GM12878 (cell line): ENCODE measurements around the gene CCL22. TPM values are rescaled to one million over a fixed set of nuclear protein-coding genes. Genes with fewer than 3 reads are reported as not detected.

ENCODE experiments used
- ATF7 ChIP-seq: fragments of 450-650 bp; IDR thresholded peaks from 2 replicates; pipeline ENCODE4 v1.6.1; 2016; ENCODE audit warnings: low read depth, mild to moderate bottlenecking
- BACH1 ChIP-seq: fragments of 450-650 bp; IDR thresholded peaks from 2 replicates; pipeline ENCODE4 v1.6.1; 2017; ENCODE audit warnings: mild to moderate bottlenecking, borderline replicate concordance
- BCL11A ChIP-seq: IDR thresholded peaks from 2 replicates; pipeline ENCODE4 v1.6.1; 2011; ENCODE audit warnings: low read depth, low read length
- CBFB ChIP-seq: IDR thresholded peaks from 2 replicates; pipeline ENCODE4 v1.6.1; 2016; ENCODE audit warnings: antibody characterized with exemption, low read depth
- DPF2 ChIP-seq: fragments of 450-650 bp; IDR thresholded peaks from 2 replicates; pipeline ENCODE4 v1.6.1; 2017; ENCODE audit warnings: mild to moderate bottlenecking
- ELK1 ChIP-seq: IDR thresholded peaks from 2 replicates; pipeline ENCODE4 v1.6.1; 2012; ENCODE audit warnings: low read depth, low read length, improper control_type of control experiment
- FOS ChIP-seq: IDR thresholded peaks from 3 replicates; pipeline ENCODE4 v1.6.1; 2011; ENCODE audit warnings: borderline replicate concordance; ENCODE audit not compliant: insufficient read length; ENCODE audit errors: extremely low read depth
- IRF5 ChIP-seq: fragments of 450-650 bp; IDR thresholded peaks from 2 replicates; pipeline ENCODE4 v1.6.1; 2017; ENCODE audit warnings: borderline replicate concordance
- JUND ChIP-seq: IDR thresholded peaks from 2 replicates; pipeline ENCODE4 v1.6.1; 2012; ENCODE audit warnings: low read depth, mild to moderate bottlenecking, low read length, improper control_type of control experiment, moderate library complexity
- LARP7 ChIP-seq: fragments of 450-650 bp; IDR thresholded peaks from 2 replicates; pipeline ENCODE4 v1.6.1; 2017; ENCODE audit warnings: mild to moderate bottlenecking
- SIX5 ChIP-seq: IDR thresholded peaks from 2 replicates; pipeline ENCODE4 v1.6.1; 2011; ENCODE audit warnings: mild to moderate bottlenecking, low read depth, low read length, moderate library complexity; ENCODE audit not compliant: severe bottlenecking
- YBX1 ChIP-seq: fragments of 450-650 bp; IDR thresholded peaks from 2 replicates; pipeline ENCODE4 v1.6.1; 2016; ENCODE audit warnings: antibody characterized with exemption
- ZBTB11 ChIP-seq: fragments of 450-650 bp; formaldehyde crosslinking; IDR thresholded peaks from 2 replicates; pipeline ENCODE4 v1.5.0; 2022; ENCODE audit warnings: mild to moderate bottlenecking, missing genetic modification characterization
- polyA plus RNA-seq, 11 experiments: library from polyadenylated mRNA; depleted of rRNA in 4 of 11; unstranded in 6 of 11; stranded (reverse) in 5 of 11; fragments of >200 nt; fragmentation: Nextera tagmentation in 4 of 11; fragmentation: Illumina TruSeq in 1 of 11; extraction: Ambion mirVana in 4 of 11; extraction: Trizol in 1 of 11; gene quantifications; 1 replicate in 1 of 11; 2 replicates in 10 of 11; pipeline versions ENCODE4 v1.2.1 to v1.2.3, GENCODE V29; 2011 to 2016; ENCODE audit warnings: inconsistent platforms in 2 of 11, missing spikeins in 2 of 11, low read depth in 1 of 11
- total RNA-seq, 4 experiments: library from RNA; depleted of rRNA in 3 of 4; stranded (reverse); fragments of >200 nt in 3 of 4; fragmentation: Illumina TruSeq in 1 of 4; extraction: Trizol in 1 of 4; gene quantifications; 2 replicates each; pipeline versions ENCODE4 v1.2.1 to v1.2.3, GENCODE V29; 2013 to 2021
- TF ChIP-seq, protein P1 (sequence below): IDR thresholded peaks from 2 replicates; pipeline ENCODE4 v1.6.1; 2012; ENCODE audit warnings: improper control_type of control experiment, low read depth, low read length; ENCODE audit not compliant: insufficient replicate concordance
- TF ChIP-seq, protein P2 (sequence below), 3 experiments: IDR thresholded peaks in 2 of 3; conservative IDR thresholded peaks in 1 of 3; 2 replicates each; pipeline ENCODE4 v1.5.1; 2011; ENCODE audit warnings: low read depth in 3 of 3, low read length in 3 of 3, mild to moderate bottlenecking in 3 of 3, control low read depth in 2 of 3, moderate library complexity in 2 of 3, inconsistent platforms in 1 of 3, mixed read lengths in 1 of 3; ENCODE audit not compliant: control insufficient read depth in 2 of 3, insufficient read depth in 1 of 3; ENCODE audit errors: extremely low read depth in 1 of 3

Gene CCL22
- total and polyA plus RNA-seq, 10 of the 15 experiments (the other 5 are each of a cell fraction or from before 2014, with no cell fraction given) = 38.0 to 704 (median 349) TPM

DNA sequence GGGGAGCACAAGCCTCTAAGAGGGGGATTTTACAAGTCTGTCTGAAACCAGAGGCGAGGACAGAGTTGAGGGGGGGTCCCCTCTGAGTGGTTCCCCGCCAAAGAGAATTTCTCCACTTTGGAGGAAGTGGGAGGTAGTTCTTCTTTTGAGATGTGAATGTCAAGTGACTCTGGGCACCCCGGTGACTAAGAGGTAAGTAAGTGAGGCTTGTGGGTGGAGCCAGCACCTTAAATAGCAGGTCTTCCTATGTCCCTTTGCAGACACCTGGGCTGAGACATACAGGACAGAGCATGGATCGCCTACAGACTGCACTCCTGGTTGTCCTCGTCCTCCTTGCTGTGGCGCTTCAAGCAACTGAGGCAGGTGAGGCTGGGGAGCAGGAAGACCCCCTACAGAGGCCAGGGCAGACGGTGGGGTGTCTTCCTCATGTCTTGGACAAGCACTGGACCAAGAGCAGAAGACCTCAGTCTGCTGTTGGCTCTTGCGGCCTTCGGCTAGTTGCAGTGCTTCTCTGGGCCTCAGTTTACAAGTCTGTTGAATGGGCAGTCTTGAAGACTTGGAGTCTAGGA is at the start of gene CCL22 (continued):
- no peak for TF ChIP-seq ZBTB11
- TF ChIP-seq YBX1 = no peak
- TF ChIP-seq ELK1 = no peak
- TF ChIP-seq SIX5 = no peak
- TF ChIP-seq FOS = no peak
- TF ChIP-seq JUND = no peak
- TF ChIP-seq, protein P1, sequence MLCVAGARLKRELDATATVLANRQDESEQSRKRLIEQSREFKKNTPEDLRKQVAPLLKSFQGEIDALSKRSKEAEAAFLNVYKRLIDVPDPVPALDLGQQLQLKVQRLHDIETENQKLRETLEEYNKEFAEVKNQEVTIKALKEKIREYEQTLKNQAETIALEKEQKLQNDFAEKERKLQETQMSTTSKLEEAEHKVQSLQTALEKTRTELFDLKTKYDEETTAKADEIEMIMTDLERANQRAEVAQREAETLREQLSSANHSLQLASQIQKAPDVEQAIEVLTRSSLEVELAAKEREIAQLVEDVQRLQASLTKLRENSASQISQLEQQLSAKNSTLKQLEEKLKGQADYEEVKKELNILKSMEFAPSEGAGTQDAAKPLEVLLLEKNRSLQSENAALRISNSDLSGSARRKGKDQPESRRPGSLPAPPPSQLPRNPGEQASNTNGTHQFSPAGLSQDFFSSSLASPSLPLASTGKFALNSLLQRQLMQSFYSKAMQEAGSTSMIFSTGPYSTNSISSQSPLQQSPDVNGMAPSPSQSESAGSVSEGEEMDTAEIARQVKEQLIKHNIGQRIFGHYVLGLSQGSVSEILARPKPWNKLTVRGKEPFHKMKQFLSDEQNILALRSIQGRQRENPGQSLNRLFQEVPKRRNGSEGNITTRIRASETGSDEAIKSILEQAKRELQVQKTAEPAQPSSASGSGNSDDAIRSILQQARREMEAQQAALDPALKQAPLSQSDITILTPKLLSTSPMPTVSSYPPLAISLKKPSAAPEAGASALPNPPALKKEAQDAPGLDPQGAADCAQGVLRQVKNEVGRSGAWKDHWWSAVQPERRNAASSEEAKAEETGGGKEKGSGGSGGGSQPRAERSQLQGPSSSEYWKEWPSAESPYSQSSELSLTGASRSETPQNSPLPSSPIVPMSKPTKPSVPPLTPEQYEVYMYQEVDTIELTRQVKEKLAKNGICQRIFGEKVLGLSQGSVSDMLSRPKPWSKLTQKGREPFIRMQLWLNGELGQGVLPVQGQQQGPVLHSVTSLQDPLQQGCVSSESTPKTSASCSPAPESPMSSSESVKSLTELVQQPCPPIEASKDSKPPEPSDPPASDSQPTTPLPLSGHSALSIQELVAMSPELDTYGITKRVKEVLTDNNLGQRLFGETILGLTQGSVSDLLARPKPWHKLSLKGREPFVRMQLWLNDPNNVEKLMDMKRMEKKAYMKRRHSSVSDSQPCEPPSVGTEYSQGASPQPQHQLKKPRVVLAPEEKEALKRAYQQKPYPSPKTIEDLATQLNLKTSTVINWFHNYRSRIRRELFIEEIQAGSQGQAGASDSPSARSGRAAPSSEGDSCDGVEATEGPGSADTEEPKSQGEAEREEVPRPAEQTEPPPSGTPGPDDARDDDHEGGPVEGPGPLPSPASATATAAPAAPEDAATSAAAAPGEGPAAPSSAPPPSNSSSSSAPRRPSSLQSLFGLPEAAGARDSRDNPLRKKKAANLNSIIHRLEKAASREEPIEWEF = no peak
- TF ChIP-seq, protein P2, sequence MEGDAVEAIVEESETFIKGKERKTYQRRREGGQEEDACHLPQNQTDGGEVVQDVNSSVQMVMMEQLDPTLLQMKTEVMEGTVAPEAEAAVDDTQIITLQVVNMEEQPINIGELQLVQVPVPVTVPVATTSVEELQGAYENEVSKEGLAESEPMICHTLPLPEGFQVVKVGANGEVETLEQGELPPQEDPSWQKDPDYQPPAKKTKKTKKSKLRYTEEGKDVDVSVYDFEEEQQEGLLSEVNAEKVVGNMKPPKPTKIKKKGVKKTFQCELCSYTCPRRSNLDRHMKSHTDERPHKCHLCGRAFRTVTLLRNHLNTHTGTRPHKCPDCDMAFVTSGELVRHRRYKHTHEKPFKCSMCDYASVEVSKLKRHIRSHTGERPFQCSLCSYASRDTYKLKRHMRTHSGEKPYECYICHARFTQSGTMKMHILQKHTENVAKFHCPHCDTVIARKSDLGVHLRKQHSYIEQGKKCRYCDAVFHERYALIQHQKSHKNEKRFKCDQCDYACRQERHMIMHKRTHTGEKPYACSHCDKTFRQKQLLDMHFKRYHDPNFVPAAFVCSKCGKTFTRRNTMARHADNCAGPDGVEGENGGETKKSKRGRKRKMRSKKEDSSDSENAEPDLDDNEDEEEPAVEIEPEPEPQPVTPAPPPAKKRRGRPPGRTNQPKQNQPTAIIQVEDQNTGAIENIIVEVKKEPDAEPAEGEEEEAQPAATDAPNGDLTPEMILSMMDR (IDR thresholded peaks at IDR 0.05 in 2 of 3, conservative IDR thresholded peaks at IDR 0.05 in 1 of 3; ENCODE audit: control insufficient read depth in 2 of 3, extremely low read depth in 1 of 3, insufficient read depth in 1 of 3, low read depth in 3 of 3, low read length in 3 of 3) = no peak
- no peak for TF ChIP-seq IRF5
- TF ChIP-seq BACH1 = no peak
- no peak for TF ChIP-seq BCL11A
- peak; percentile 63 for TF ChIP-seq CBFB
- no peak for TF ChIP-seq DPF2
- no peak for TF ChIP-seq LARP7
- peak; percentile 26; the same call in 1 of the 2 replicates for TF ChIP-seq ATF7
